ENCODE results near the gene ACOT7. TPM values are rescaled to one million over a fixed set of nuclear protein-coding genes. Genes with fewer than 3 reads are reported as not detected.

Gene ACOT7
- total and polyA plus RNA-seq, 10 donors: 10.6 to 31.5 (median 20.3) TPM

DNA sequence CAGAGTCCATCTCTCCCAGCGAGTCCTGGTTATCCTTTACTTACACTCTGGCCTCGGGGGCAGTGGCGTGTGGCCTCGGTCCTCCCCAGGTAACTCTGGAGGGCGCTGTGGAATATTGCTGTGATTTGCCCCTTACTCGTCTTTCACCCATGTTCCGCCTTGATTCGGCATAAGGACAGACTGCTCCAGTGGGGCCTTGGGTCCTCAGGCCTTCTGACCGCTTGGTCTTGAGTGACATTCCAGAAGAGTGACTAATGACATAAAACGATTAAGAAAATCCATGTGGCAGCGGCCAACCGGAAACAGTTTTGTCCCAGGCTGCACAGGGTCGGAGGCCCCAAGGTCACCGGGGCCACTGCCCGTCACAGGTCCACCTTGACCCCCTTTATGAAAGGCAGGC, 168.8 kb downstream of the ACOT7 start:
- peaks cover 0 to 11% (median 1%) of the 10 kb centered on the region in 6 donors for H3K4me1 ChIP-seq
- H3K36me3 ChIP-seq: peaks cover 6 to 98% (median 70%) of the 10 kb centered on the region in 6 donors
- no peak overlapping the region for H3K4me3 ChIP-seq
- H3K27ac ChIP-seq: no peak overlapping the region
- H3K9me3 ChIP-seq: no peaks in the 10 kb centered on the region
- no peaks in the 10 kb centered on the region for H3K27me3 ChIP-seq (replicated peaks in 1 of 7)
- TF ChIP-seq POLR2AphosphoS5 (IDR thresholded peaks at IDR 0.05) (no peak), CTCF (IDR thresholded peaks at IDR 0.05 in 8 of 11, conservative IDR thresholded peaks at IDR 0.05 in 3 of 11) (no peak), POLR2A (IDR thresholded peaks at IDR 0.05) (no peak)
- intact Hi-C loops (cut with DNase I; ENCODE audit: low total_unique reads): no loop called here
- DNase-seq: no peak
- 81 to 91% (median 87%) methylated on average over 14 to 15 of the region's 15 CpGs for WGBS, 5 donors

DNA sequence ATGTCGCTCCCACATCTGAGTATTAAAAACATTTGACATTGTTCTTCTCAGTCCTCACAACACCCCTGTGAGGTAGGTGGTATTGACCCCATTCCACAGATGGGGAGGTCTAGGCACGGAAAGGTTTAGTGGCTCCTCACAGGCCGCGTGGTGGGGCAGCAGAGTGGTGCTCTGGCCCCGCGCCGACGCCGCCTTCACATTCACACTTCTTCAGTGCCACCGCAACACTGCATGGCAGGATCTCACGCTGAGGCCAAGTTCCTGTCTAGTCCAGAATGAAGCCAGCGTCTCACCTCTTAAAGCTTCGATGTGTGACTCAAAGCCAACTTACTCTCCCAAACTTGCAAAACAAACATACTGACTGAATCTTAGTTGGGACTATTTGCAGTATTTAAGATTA, 169.9 kb downstream of the ACOT7 start:
- H3K27me3 ChIP-seq (replicated peaks in 1 of 7): no peaks in the 10 kb centered on the region
- intact Hi-C loops (cut with DNase I; ENCODE audit: low total_unique reads): no loop called here
- H3K4me1 ChIP-seq: peaks cover 0 to 14% (median 1%) of the 10 kb centered on the region in 6 donors
- no peak for DNase-seq
- no peak for TF ChIP-seq POLR2AphosphoS5 (IDR thresholded peaks at IDR 0.05)
- no peak for TF ChIP-seq CTCF (IDR thresholded peaks at IDR 0.05 in 8 of 11, conservative IDR thresholded peaks at IDR 0.05 in 3 of 11)
- TF ChIP-seq POLR2A (IDR thresholded peaks at IDR 0.05): no peak
- WGBS, 5 donors: 97 to 98% (median 97%) methylated on average over 13 of the region's 13 CpGs
- peaks cover 6 to 87% (median 60%) of the 10 kb centered on the region in 6 donors for H3K36me3 ChIP-seq
- H3K9me3 ChIP-seq: no peaks in the 10 kb centered on the region
- no peak overlapping the region for H3K4me3 ChIP-seq
- H3K27ac ChIP-seq: peak overlapping the region in 1 of 8 donors; percentile 49

- intact Hi-C loops (cut with DNase I; ENCODE audit: low total_unique reads): no loop called here
- Histone ChIP-seq H3K27ac (peak overlapping the region in 7 of 8 donors; percentile 22 to 68 (median 49)), H3K4me1 (peaks cover 0 to 14% (median 1%) of the 10 kb centered on the region in 6 donors), H3K36me3 (peaks cover 6 to 77% (median 50%) of the 10 kb centered on the region in 6 donors), H3K9me3 (no peaks in the 10 kb centered on the region), H3K4me3 (no peak overlapping the region), H3K27me3 (replicated peaks in 1 of 7) (no peaks in the 10 kb centered on the region)
- WGBS, 5 donors: 47 to 75% (median 63%) methylated on average over 6 of the region's 6 CpGs
- no peak for TF ChIP-seq CTCF (IDR thresholded peaks at IDR 0.05 in 8 of 11, conservative IDR thresholded peaks at IDR 0.05 in 3 of 11)
- TF ChIP-seq POLR2A (IDR thresholded peaks at IDR 0.05): no peak
- TF ChIP-seq POLR2AphosphoS5 (IDR thresholded peaks at IDR 0.05): no peak
- DNase-seq: no peak
Observed at GRCh38 chr1:6222636-6223035, 170.9 kb downstream of the ACOT7 start.

DNA sequence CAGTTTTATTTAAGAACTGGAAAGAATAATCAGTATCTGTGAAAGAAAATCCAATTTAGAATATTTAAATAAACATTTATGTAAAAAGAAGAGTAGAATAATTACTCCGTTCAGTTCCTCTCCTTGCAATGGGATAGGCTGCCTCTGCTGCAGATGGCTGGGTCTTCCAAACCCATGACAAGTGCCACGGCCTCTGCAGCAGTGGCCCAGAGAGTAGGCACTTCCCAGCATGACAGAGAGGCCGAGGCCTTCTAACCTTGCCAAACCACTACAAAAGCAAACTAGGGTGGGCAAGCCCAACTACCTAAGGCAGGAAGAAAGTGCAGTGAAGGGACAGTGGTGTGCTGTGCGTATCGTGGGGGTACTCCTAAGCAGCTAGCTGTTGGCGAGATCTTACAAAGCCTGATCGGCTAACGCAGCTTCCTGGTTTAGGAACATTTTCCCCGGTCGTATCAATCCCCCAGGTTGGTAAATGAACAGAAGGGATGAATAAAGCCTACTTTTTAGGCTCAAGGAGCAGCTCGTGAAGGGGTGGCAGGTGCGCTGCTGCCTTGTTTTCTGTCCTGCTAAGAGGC, 172.3 kb downstream of the ACOT7 start:
- H3K9me3 ChIP-seq: no peaks in the 10 kb centered on the region
- no peak overlapping the region for H3K27ac ChIP-seq
- no peak overlapping the region for H3K4me3 ChIP-seq
- 82 to 97% (median 94%) methylated on average over 11 to 12 of the region's 12 CpGs for WGBS, 5 donors
- H3K4me1 ChIP-seq: peaks cover 0 to 14% (median 1%) of the 10 kb centered on the region in 6 donors
- peaks cover 0 to 64% (median 37%) of the 10 kb centered on the region in 6 donors for H3K36me3 ChIP-seq
- no peaks in the 10 kb centered on the region for H3K27me3 ChIP-seq (replicated peaks in 1 of 7)
- no peak for TF ChIP-seq POLR2A (IDR thresholded peaks at IDR 0.05)
- no peak for TF ChIP-seq POLR2AphosphoS5 (IDR thresholded peaks at IDR 0.05)
- TF ChIP-seq CTCF (IDR thresholded peaks at IDR 0.05 in 8 of 11, conservative IDR thresholded peaks at IDR 0.05 in 3 of 11): no peak
- intact Hi-C loops (cut with DNase I; ENCODE audit: low total_unique reads): no loop called here
- DNase-seq: no peak
